Stromal cell of bone marrow (primary cell): ENCODE measurements around the gene TOP1.

Source experiments
- DNase-seq: peaks from one replicate; pipeline ENCODE4 v3.0.0-alpha.2; 2012; ENCODE audit warnings: low read depth

TOP1 gene

DNA sequence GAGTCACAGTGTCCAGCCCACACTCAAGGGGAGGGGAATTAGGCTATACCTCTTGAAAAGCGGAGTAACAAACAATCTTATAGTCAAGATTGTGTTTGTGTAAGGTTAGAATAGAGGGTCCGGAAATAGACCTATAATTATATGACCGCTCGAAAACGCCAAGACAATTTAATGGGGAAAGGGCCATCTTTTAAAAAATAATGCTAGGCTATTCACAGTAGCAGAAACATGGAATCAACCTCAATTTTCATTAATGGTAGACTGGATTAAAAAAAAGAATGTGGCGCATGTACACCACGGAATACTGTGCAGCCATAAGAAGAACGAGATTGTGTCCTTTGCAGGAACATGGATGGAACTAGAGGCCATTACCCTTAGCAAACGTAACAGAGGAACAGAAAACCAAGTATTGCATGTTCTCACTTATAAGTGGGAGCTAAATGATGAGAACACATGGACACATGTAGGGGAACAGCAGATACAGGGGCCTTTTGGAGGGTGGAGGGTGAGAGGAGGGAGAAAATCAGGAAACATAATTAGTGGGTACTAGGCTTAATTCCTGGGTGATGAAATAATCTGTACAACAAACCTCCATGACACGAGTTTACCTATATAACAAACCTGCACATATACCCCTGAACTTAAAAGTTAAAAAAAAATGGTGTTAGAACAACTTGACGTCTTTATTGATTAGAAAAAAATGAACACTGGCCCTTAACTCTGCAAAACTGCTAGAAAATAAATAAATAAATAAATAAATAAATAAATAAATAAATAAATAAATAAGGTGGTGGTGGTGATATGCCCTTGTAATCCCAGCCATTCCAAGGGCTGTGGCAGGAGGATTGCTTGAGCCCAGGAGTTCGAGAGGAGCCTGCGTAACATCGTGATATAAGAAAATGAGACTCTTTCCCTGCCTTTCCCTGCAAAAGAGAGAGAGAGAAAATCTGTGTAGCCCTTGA lies 30.3 kb downstream of the TOP1 start:
- no peak for DNase-seq

DNA sequence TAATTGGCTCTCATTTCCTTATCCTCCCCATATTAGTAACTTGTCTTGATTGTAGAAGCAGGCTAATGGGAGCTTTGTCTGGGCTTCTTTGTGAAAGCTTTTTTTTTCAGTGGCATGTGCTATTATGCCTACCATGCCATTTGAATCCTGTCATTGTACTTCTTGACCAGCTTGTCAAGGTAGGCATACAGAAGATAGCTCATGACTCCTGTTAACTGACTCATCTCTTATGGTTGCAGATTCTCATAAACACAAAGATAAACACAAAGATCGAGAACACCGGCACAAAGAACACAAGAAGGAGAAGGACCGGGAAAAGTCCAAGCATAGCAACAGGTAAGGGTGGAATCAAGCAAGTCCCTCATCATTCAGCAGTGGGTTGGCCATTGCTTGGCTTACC lies 32.5 kb downstream of the TOP1 start:
- DNase-seq: no peak

DNA sequence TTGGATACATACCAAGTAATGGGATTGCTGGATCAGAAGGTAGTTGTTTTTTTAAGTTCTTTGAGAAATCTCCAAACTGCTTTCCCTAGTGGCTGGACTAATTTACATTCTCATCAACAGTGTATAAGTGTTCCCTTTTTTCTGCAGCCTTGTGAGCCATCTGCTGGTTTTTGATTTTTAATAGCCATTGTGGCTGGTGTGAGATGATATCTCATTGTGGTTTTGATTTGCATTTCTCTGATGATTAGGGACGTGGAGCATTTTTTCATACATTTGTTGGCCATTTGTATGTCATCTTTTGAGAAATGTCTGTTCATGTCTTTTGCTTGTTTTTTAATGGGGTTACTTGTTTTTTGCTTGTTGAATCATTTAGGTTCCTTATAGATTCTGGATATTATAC lies 34.8 kb downstream of the TOP1 start:
- DNase-seq: no peak

DNA sequence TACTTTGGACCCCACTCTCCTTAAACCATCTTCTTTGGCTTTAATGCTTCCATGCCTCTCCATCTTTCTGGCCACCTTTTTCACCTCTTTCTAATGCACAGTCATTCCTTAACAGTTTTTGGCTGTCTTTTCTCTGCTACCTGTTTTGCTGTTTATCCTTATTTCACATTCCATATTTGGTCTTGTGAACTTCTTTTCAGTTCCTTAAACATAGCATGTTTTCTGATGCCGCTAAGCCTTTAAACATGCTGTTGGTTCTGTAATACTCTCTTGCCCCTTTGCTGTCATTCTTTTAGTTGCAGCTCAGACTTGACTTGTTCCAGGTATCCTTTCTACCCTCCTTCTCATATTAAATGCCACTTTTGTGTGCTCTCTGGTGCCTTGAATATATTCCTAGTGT lies 35.8 kb downstream of the TOP1 start:
- no peak for DNase-seq

DNA sequence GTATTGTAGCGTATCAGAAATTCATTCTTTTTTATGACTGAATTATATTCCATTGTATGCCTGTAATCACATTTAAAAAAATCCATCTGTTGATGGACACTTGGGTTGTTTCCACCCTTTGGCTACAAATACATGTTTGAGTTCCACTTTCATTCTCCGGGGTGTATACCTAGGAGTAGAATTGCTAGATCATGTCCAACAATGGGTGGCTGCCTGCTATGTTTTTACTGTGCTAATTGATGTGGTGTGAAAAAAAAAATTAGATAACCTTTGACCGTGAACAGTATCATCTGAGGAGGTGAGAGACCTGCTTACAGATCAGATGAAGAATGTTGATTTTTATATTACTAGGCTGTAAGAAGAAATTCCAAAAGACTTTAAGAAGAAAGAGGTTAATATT lies 37.1 kb downstream of the TOP1 start:
- DNase-seq: no peak

DNA sequence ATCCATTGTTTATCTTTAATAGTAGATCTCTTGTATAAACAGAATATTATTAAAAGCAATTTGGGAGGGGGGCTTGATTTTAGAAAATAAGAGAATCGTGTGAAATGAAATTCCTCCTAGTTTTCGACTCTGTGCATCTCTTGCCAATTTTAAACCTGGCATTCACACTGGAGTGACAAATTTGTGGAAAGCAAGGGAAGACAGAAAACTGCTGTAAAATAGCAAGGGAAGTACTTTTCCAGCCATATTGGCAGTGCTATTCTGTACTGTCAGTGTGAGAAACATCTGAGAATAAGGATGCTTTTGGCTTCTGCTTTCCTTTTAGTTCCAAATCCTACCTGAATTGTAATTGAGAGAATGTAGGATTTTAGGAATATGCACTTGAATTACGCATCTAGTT lies 40.2 kb downstream of the TOP1 start:
- no peak for DNase-seq

DNA sequence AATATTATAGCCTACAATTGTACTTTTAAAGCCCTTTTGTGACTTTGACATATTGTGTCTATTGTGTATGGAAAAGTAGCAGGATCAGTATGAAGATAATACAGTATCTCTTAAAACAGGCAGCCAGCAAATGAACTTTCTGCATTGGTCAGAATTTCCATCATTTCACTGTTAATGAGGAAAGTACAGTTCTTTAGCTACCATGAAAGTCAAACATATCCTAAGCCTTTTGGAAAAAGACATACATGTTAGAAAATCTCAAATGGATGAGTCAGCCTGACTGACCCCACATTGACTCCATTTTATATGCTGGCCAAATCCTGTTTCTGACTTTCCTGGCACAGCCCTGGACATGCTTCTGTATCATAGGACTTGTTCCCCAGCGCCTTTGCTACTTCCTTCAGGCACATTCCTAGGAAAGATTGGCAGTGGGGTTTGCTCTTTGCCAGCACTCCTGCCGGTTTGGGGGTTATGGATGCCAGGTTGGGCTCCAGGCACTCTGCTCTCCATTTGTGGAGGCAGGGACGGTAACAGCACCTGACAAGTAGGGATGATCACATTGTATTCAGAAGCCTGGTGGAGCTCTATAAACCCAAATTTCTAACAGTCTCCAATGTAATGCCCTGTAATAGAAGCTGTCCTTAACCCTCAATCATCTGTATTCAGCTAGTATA lies 43.7 kb downstream of the TOP1 start:
- DNase-seq: peak; percentile 86

DNA sequence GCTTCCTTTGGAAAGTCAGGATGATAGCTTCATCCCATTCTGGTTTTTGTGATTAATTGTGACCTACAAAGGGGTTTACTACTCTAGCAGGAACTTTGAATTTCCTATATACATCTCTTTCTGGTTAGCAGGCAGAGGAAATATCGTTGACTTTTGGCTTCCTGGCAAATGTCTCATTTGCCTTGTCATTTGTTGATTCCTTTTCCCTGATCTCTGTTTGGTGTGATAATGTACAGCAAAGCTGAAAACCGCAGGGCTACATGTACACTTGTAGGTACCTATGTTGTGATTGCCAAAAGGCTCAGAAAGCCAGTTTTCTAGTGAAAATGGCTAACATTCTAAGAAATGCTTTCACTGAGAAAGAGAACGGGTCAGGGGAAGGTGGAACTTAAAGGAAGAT lies 44.3 kb downstream of the TOP1 start:
- no peak for DNase-seq

DNA sequence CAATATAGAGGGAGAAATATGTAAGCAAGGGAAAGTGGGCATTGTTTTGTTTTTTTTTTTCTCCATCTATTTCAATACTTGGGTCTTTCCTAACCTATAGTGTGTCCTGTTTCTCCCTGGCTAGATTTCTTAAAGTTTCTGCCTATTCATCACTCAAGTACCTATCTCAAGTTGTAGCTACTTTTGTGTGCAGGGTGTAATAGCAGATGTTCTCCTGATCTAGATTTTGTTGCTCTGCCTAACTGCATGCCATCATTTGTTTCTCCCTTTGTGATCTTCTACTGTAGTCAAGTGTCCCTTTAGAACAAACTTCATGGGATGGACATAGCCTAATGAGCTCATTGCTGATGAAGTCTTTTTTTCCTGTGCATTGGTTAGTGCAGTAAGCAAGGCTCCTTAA lies 45.8 kb downstream of the TOP1 start:
- DNase-seq: no peak

DNA sequence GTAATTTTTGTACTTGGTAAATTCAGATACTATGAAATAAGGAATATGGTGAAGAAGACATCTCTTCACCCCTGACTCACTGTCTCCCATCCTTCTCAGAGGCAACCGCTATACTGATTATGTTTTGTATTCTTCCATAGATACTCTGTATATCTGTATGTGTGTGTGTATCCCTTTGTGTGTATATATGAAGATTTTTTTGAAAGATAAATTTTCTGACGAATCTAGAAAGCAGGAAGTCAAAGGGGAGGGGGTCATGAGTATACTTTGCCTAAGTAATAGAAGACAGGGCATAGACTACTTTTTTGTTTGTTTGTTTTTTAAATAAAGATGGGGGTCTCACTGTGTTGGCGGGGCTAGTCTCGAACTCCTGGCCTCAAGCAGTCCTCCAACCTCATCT lies 48.2 kb downstream of the TOP1 start:
- no peak for DNase-seq

DNA sequence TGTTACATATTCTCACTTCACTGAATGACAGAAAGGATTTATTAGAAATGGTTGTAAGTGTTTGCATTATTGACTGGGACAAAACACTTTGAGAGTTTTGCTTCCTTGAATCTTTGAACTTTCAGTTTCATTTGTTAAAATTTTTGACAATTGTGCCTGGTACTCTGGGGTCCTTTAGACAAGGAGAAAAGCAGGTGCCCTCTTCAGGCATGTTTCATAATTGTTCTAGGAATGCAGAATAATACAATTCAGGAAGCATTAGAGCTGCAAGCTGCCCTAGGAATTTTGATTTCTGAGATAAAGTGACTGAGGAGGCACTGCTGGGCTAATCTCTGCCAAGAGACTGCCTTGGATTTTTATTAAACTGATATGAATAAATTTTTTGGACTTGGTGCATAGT lies 49.7 kb downstream of the TOP1 start:
- peak; percentile 39 for DNase-seq

DNA sequence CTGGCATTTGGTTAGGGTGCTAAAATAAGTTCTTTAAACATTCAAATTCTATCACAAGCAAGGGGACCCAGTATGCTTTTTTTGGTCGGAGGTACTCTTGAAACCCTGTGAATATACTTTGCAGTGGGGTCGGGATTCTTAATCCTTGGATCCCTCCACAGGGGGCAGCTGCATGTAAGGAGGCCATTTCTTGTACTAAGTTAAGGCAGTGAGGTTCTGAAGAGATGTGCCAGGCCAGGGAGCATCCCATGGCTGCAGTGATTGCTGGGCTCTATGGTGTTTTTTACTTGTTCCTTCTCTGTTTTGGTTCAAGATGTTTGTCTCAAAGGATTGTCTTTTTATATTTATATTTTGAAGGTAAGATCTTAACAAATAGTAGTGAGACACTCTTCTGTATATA lies 50.4 kb downstream of the TOP1 start:
- DNase-seq: no peak

DNA sequence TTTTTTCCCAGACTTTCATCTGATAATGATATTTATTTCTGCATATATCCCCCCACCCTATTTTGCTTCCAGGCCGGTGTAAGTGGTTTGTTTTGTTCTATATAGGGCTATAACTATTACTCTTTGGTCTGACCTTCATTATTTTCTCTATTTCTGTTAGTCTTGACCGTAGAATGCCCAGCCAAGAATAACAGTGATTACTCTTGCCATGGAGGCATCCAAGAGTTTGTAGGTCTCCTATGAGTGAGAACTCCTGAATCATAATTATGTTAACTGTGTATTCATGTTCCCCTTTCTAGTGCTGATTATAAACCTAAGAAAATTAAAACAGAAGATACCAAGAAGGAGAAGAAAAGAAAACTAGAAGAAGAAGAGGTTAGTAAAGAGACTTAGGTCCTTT lies 52.2 kb downstream of the TOP1 start:
- peak; percentile 47 for DNase-seq

DNA sequence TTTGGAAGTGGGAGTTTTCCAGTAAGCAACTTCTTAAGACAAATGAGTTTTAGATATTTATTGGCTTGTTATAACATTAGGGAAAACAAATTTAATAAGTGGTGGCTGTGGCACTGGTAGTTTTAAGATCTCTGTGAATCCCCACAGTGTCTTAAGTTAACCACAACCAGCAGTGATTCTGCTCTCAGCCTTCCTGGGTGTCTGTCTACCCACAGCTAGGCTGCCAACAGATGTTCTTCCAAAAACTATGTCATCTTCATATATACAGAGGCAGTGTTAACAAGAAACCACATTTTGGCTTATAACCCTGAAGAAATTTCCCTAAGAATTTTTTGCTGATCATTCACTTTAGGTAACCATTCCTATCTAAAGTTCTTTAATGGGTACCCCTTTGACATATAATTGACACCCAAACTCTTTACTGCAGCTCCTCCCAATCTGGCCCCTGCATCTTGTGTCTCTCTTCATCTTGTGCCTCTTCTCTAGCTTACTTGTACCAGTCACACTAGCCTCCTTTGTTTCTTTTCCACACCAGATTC lies 52.7 kb downstream of the TOP1 start:
- DNase-seq: no peak

DNA sequence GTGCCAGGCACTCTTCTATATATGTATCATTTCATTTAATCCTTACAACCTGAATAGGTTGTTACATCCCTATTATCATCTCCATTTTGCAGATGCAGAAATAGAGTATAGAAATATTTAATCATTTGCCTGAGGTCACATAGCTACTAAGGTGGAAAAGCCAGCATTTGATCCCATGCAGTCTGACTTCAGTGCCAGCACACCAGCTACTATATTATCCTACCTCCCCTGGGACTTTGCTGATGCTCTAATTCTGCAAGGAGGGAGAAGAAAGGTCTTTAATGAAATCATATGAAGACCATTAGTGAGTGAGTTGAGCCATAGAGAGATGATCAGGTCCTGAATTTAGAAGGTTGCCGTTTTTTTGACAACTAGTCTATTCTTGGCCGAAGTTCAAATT lies 53.7 kb downstream of the TOP1 start:
- no peak for DNase-seq

DNA sequence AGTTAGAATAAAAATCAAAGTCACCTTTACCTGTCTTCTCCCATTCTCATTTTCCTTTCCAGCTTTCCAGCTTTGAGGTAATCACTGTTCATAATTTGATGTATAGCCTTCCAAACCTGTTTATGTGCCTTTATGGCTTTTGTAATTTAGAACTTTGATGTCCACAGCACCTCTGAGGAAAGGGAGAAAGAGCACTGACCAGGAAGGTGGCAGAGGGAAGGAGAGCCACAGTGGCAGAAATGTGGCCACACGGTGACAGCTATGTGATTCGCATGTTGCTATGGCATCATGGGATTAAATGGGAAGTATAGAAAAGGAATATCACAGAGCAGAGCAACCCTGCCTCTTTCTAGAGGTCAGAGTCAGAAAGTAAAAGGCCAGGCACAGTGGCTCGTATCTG lies 57.0 kb downstream of the TOP1 start:
- DNase-seq: no peak

DNA sequence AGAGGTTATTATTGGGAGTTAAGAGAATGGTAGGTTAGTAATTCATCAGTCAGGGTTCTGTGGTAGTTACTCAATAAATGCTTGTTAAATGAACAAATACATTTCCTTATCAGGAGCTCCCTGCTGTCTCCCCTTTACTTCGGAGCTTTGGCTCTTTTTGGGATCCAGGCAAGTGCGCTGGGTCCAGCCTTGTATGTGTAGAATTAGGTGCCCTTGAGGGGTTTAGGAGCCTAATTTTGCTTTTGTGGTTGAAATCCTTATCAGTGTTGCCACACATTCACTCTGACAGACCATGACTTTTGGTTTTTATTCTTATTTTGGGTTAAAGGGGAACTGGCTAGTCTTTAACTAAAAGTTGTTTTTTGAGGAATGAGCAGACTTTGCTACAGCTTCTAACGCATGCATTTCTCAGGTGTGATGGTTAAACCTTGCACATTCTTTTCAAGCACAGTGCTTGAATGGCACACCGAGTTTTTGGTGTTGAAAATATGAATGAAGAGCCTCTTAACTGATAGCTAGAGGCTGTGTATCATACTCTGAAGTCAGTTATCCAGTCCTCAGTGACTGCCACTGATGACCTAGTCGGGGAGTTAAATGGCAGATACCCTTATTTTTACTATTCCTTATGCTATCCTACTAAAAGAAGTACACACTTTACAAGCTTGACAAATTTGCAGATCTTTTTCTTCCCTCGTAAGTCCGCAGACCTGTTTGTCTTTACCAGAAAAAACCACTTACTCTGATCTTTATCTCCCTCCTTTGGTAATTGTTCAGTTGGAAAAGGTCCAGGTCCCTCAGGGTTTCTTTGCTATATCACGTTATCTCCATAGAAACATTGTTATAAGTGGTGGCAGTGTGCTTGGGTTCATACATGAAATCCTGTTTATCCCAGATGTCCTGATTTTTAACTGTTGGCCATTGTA lies 58.0 kb downstream of the TOP1 start:
- DNase-seq: no peak

DNA sequence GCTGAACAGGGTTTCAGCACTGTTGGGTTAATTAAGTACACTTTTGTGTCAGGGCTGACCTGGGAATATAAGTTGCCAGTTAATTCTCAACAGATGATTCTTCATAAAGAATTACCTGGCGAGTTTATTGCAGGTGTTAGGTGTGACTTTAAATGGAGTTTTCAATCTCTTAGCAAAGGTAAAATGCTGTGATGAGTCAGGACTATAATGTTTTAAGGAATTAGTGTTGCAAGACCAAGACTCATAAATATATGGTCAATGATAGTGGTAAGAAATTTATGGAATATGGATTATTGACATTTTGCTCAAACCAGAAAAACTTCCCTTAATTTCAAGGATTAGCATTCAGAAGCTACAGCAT lies 58.7 kb downstream of the TOP1 start:
- DNase-seq: no peak

DNA sequence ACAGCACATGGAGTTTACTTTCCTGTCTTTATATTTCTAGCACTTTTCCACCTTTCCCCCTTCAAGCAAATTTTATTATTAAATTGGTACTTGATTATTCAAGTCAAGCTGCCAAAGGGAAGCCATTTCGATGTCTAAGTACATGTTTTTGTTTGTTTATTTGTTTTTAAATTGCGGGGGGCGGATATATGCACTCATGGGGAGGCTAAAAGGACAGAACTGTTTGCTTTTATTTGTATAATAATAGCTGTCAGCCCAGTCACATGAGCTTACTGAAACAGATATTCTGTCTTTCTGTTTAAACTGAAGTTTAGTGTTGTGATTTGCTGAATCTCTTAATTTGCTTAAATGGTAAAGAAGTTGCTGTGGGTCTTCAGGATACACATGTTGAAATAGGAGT lies 59.2 kb downstream of the TOP1 start:
- DNase-seq: no peak

DNA sequence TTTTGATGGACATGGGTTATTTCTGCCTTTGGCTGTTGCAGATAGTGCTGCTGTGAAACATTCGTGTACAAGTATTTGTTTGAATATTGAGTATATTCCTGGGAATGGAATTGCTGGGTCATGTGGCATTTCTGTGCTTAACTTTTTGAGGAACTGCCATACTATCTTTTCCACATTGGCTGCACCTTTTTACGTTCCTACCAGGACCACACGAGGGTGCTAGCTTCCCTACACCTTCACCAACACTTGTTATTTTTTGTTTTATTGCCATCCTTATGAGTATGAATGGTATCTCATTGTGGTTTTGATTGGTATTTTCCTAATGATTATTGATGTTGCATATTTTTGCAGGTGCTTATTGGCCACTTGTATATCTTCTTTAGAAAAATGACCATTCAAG lies 60.9 kb downstream of the TOP1 start:
- no peak for DNase-seq

DNA sequence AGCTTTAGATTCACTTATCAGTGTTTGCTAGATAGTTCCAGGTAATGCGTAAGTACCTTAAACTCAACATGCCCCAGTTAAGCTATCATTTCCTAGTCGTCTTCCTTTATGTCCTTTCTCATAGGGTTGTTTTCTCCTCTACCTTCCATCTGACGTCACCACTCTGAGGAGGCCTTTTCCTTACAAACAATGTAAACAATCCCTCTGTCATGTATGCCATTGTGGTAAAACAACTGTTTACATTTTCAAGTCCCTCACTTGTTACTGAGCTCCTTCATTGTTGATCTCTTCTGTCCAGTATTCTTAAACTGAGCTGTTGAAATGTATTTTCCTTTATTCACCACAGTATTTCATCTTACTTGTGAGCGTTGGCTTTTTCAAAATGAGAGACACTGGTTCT lies 63.3 kb downstream of the TOP1 start:
- no peak for DNase-seq

DNA sequence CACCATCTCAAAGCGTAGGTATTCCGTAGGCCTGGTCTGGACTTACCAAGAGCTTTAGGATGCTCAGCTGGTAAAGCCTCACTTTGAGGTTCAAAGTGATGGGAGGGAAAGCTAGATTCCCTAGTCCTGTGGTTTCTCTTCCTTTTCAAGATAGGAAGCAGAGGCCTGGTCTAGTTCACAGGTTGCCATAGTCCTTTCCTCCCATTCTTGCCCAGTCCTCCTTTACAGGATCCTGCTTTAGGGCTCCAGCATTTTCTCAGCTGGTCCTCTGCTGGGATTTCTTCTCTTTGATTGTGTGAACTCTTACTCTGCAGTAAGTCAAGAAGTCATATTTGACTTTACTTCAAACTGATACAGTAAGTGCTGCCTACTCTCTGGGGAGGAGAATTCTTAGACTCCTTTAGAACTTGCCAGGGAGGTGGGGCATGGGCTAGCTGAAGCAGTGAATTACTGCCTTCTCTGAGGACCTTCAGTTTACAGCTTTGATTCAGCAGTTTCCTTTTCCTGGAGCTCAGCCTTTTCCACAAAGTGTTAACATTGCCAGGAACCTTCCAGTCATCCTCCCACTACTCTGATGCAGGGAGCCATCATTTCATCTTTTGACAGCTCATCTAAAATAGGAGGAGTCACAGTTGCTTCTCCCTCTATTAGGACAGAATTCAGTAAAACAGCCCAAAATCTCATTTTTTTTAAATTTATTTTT lies 65.9 kb downstream of the TOP1 start:
- DNase-seq: peak; percentile 84
